NCI-H1417 treated with DMSO at 0.1 percent for 48 hours (cell line): ENCODE measurements around the gene CSRNP3.
"Not testable (repeated sequence)": the region's sequence is repeated elsewhere in the genome, so short reads cannot be mapped to it uniquely, and the experiment has no call there.

ENCODE experiments used
- DNase-seq: peaks from one replicate; lab custom pipeline; 2025; lab: John Stamatoyannopoulos, UW

Gene CSRNP3

DNA sequence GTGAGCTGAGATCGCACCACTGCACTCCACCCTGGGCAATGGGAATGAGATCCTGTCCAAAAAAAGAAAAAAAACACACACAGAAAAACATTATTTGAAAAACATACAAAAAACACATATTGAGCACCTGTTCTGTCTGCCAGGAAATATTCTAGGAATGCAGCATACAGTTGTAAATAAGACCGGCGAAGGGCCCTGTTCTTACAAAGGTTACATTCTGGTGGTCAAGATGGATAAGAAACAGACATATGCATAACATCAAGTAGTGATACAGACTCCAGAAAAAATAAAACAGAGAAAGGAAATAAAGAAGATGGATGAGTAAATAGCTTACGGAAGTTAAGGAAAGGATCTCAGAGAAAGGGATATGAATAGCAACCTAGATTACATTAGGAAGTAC lies 164.8 kb downstream of the CSRNP3 start:
- DNase-seq = no peak

- DNase-seq = no peak
These were observed 165.4 kb downstream of the CSRNP3 start for GRCh38 chr2:165634855-165635254.

- DNase-seq = no peak
These were observed 166.0 kb downstream of the CSRNP3 start for GRCh38 chr2:165635532-165635931.

- no peak for DNase-seq
These were observed 167.5 kb downstream of the CSRNP3 start for GRCh38 chr2:165636959-165637358.

GRCh38 chr2:165637396-165637795 lies 167.9 kb downstream of the CSRNP3 start:
- DNase-seq = no peak

GRCh38 chr2:165639504-165639903 lies 170.0 kb downstream of the CSRNP3 start:
- DNase-seq = no peak

GRCh38 chr2:165640247-165640929 lies 170.9 kb downstream of the CSRNP3 start:
- DNase-seq = no peak

DNA sequence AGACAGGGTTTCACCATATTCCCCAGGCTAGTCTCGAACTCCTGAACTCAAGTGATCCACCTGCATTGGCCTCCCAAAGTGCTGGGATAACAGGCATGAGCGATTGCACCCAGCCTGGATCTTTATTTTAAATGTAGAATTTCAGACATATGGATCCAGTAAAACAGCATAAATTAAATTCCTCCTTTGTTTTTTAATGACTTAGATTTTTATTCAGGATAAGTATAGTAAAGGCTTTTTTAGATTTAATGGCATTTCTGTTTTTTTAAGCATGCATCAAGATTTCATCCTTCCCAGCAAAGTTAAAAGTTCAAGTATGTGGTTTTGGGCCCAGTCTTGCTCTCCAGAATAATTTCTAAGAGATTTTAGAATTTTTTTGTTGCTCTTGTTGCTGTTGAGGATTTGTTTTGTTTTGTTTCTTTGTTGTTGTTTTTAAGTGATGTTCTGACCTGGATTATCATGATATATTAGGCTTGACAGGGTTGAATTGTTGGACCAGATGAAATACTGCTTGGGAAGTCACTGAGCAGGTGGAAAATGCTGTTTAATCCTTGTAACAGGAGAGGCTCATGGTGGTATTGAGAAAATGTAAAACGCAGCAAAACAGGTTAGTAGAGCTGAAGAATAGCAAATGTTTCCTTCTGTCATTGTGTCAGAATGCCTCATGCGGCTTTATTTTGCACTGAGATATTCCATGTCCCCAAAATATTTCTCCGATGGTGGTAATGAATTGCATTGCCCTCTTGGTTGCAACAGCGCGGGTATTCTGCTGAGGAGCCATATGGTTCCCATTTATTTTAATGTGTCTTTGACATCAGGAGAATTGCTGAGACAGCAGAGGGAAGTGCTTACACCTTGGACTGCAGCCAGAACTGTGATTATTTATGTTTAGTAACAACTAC lies 176.7 kb downstream of the CSRNP3 start:
- no peak for DNase-seq

DNA sequence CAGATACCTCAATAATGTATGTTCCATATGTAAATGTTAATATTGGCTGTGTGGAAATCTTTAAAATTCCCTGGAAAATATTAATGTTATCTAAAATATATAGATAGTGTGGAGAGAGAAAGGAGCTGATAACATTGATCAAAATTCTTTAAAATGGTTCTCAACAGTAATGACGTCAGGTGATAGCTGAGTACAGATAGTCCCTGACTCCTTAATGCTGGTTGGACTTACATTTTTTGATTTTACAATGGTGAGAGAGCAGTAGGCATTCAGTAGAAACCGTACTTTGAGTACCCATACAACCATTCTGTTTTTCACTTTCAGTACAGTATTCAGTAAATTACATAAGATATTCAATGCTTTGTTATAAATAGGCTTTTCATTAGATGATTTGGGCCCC lies 177.9 kb downstream of the CSRNP3 start:
- DNase-seq = no peak

DNA sequence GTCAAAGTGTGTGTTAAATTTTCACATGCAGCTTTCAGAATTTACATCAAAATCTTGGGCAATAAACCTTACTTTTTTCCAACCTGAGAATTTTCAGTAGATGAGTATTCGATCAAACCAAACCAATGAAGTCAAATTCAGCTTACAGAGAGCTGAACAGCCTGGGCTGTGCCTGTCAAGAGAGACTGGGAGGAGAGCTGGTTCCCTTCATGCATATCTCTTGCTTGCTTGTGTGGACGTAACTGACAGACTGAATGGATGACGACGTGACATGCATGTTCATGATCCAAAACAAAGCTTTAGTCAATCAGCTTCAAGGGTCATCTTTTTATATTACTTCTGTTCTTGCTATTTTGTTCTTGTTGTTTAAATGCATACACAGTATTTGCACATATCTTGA lies 179.3 kb downstream of the CSRNP3 start:
- DNase-seq = no peak

GRCh38 chr2:165651233-165651632 lies 181.7 kb downstream of the CSRNP3 start:
- DNase-seq = no peak

- no peak for DNase-seq
These were observed 186.2 kb downstream of the CSRNP3 start for GRCh38 chr2:165655661-165656060.

GRCh38 chr2:165660361-165660760 lies 190.9 kb downstream of the CSRNP3 start:
- DNase-seq = no peak

DNA sequence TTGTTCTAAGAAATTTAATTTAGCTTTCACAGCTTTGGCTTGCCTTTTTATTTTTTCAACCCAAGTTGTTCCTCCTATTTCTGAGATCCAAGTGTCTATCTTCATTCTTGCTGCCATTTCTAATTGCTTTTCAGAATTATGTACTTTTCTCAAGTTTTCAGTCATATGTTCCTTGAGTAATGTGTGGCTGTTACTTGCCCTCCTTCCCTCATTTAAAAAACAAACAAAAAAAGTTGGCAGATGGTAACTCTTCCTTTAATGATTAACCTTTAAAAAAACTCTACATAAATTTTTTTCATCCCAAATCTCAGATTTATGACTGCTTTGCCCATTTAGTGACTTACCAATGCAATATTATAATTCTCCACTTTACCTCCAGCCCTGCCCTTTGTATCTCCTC lies 193.2 kb downstream of the CSRNP3 start:
- no peak for DNase-seq

GRCh38 chr2:165665614-165666013 lies 196.1 kb downstream of the CSRNP3 start:
- no peak for DNase-seq

DNA sequence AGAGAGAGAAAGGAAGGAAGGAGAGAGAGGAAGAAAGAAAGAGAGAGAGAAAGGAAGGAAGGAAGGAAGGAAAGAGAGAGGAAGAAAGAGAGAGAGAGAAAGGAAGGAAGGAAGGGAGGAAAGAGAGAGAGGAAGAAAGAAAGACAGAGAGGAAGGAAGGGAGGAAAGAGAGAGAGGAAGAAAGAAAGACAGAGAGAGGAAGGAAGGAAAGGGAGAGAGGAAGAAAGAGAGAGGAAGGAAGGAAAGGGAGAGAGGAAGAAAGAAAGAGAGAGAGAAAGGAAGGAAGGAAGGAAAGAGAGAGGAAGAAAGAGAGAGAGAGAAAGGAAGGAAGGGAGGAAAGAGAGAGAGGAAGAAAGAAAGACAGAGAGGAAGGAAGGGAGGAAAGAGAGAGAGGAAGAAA lies 196.6 kb downstream of the CSRNP3 start:
- DNase-seq = not testable (repeated sequence)

DNA sequence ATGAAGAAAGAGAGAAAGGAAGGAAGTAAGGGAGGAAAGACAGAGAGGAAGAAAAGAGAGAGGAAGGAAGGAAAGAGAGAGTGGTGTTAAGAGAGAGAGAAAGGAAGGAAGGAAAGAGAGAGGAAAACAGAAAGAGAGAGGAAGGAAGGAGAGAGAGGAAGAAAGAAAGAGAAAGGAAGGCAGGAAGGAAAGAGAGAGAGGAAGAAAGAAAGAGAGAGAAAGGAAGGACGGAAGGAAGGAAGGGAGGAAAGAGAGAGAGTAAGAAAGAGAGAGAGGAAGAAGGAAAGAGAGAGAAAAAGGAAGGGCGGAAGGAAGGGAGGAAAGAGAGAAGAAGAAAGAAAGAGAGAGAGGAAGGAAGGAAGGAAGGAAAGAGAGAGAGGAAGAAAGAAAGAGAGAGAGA lies 197.1 kb downstream of the CSRNP3 start:
- DNase-seq = no peak

GRCh38 chr2:165667375-165667774 lies 197.9 kb downstream of the CSRNP3 start:
- DNase-seq = no peak

DNA sequence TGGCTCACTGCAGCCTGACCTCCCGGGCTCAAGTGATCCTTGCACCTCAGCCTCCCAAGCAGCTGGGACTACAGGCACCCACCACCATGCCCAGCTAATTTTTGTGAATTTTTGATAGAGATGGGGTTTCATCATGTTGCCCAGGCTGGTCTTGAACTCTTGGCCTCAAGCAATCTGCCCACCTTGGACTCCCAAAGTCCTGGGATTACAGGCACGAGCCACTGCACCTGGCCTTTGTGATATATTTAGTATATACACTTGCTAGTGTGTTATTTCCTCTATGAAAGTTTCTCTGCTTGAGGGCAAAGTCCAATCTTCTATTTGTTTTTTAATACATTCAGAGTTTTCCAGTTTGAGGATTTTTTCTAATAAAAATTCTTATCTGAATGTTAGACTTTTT lies 205.3 kb downstream of the CSRNP3 start:
- no peak for DNase-seq

GRCh38 chr2:165675551-165675968 lies 206.1 kb downstream of the CSRNP3 start:
- DNase-seq = no peak

GRCh38 chr2:165678882-165679281 lies 209.4 kb downstream of the CSRNP3 start:
- DNase-seq = no peak

DNA sequence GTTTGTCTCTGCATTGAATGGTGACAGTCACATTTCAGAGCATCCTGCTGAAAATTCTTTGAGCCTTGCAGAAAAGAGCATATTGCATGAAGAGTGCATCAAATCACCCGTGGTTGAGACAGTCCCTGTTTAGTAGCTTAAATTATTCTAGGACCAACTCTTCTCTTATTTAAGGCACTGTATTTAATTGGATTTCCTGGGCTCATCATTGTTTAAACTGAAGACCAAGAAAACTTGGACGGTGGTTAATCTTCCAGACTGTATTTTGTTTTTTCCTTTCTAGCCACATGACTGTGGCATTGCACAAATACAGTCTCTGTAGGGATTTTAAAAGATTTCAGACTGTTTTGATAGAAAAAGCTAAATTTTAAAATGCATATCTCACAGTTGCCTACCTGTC lies 210.1 kb downstream of the CSRNP3 start:
- no peak for DNase-seq

DNA sequence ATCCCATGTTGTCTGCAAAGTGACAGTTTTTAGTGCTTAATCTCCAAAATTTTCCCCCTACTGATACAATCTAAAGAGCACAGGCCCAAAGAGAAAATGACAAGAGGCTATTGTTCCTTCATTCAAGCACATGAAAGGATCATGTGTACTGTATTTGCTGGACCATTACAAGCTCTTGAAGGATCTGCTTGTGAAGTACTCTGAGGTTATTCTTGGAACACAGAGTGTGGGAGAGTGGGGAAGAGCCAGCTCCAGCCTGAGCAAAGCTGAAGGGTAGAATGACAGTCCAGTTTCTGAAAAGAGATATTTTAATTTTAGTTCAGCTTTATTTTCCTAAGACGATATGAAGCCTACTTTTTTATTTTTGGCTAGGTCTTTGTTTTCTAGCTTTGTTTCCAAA lies 212.3 kb downstream of the CSRNP3 start:
- no peak for DNase-seq
